B cell (primary cell): ENCODE results near the gene HOXB3. TPM values are rescaled to one million over a fixed set of nuclear protein-coding genes. Genes with fewer than 3 reads are reported as not detected.

ENCODE experiments used
- ATAC-seq: fragments of 200-7000 bp; cut with Tn5 transposase; one replicate; pipeline ENCODE4 v1.10.0; 2021; ENCODE audit warnings: low read depth, mild to moderate bottlenecking, moderate number of reproducible peaks, moderate library complexity
- CTCF ChIA-PET: fragments of 350-600 bp; sonication (Branson Sonifier 250); formaldehyde crosslinking; loops from one replicate; lab custom pipeline; 2021; ENCODE audit warnings: antibody characterized with exemption, inconsistent platforms; lab: Charles Lee
- POLR2A ChIA-PET: fragments of 350-600 bp; sonication (Branson Sonifier 250); formaldehyde crosslinking; loops from one replicate; lab custom pipeline; 2021; ENCODE audit warnings: antibody characterized with exemption; lab: Charles Lee
- DNase-seq: peaks from one replicate; pipeline ENCODE4 v3.0.0; 2013
- H2AFZ ChIP-seq: 2 replicates; pipeline ENCODE4 v1.6.1; 2012; ENCODE audit warnings: mild to moderate bottlenecking, low read depth, low read length; ENCODE audit not compliant: insufficient read depth, poor library complexity, severe bottlenecking
- H3K27ac ChIP-seq, 2 donors: 1 replicate in 1 of 2; 2 replicates in 1 of 2; pipeline ENCODE4 v1.5.1; 2012 to 2013; ENCODE audit warnings: low read length in 2 of 2, mild to moderate bottlenecking in 2 of 2, moderate library complexity in 1 of 2
- H3K27me3 ChIP-seq, 4 experiments: fragments of 200-600 bp in 1 of 4; sonication (generic) in 1 of 4; replicated peaks in 1 of 4; 1 replicate in 2 of 4; 2 replicates in 2 of 4; pipeline versions ENCODE4 v1.6.1 to v1.7.0; 2013 to 2016; ENCODE audit warnings: low read length in 3 of 4, mild to moderate bottlenecking in 2 of 4, mixed read lengths in 1 of 4, moderate library complexity in 1 of 4; ENCODE audit not compliant: insufficient read depth in 4 of 4, control insufficient read depth in 3 of 4; ENCODE audit errors: control extremely low read depth in 1 of 4
- H3K36me3 ChIP-seq, 2 experiments: replicated peaks in 1 of 2; 1 replicate in 1 of 2; 2 replicates in 1 of 2; pipeline versions ENCODE4 v1.6.1 to v1.7.1; 2013; ENCODE audit warnings: low read length in 1 of 2; ENCODE audit not compliant: insufficient read depth in 2 of 2, control insufficient read depth in 1 of 2; ENCODE audit errors: control extremely low read depth in 1 of 2, extremely low read depth in 1 of 2
- H3K4me1 ChIP-seq, 2 donors: fragments of 200-600 bp in 1 of 2; sonication (generic) in 1 of 2; 1 replicate in 1 of 2; 2 replicates in 1 of 2; pipeline versions ENCODE4 v1.5.1 to v1.6.1; 2013 to 2017; ENCODE audit warnings: low read length in 2 of 2; ENCODE audit not compliant: control insufficient read depth in 2 of 2, insufficient read depth in 2 of 2
- H3K4me2 ChIP-seq: replicated peaks from 2 replicates; pipeline ENCODE3; 2012; ENCODE audit warnings: mild to moderate bottlenecking, low read depth, low read length; ENCODE audit not compliant: poor library complexity, severe bottlenecking
- H3K4me3 ChIP-seq, 5 experiments: fragments of 200-600 bp in 1 of 5; sonication (generic) in 1 of 5; 1 replicate in 3 of 5; 2 replicates in 2 of 5; pipeline versions ENCODE4 v1.5.1 to v1.7.0; 2011 to 2016; ENCODE audit warnings: low read length in 4 of 5, mild to moderate bottlenecking in 4 of 5, low read depth in 2 of 5, control low read depth in 1 of 5, moderate library complexity in 1 of 5; ENCODE audit not compliant: insufficient read depth in 1 of 5; ENCODE audit errors: control extremely low read depth in 1 of 5, extremely low read depth in 1 of 5
- H3K79me2 ChIP-seq: fragments of 200-600 bp; sonication (generic); one replicate; pipeline ENCODE4 v1.6.0; 2016; ENCODE audit warnings: low read length; ENCODE audit not compliant: control insufficient read depth, insufficient read depth
- H3K9ac ChIP-seq: fragments of 200-600 bp; sonication (generic); 2 replicates; pipeline ENCODE4 v1.6.1; 2017; ENCODE audit warnings: mild to moderate bottlenecking, low read length, moderate library complexity
- H3K9me3 ChIP-seq, 3 donors: one replicate each; pipeline versions ENCODE4 v1.6.1 to v1.7.1; 2013; ENCODE audit warnings: low read length in 2 of 3; ENCODE audit not compliant: control insufficient read depth in 2 of 3, insufficient read depth in 1 of 3; ENCODE audit errors: control extremely low read depth in 1 of 3
- H4K20me1 ChIP-seq: 2 replicates; pipeline ENCODE4 v1.6.0; 2012; ENCODE audit warnings: mild to moderate bottlenecking, low read length; ENCODE audit not compliant: insufficient read depth, control insufficient read depth, poor library complexity, severe bottlenecking
- H3K27ac Mint-ChIP-seq: one replicate; pipeline ENCODE4 v1.8.0; 2021; ENCODE audit warnings: mixed read lengths
- H3K27me3 Mint-ChIP-seq: one replicate; pipeline ENCODE4 v1.8.0; 2021; ENCODE audit warnings: mixed read lengths
- H3K4me1 Mint-ChIP-seq: one replicate; pipeline ENCODE4 v1.8.0; 2021; ENCODE audit warnings: mixed read lengths
- H3K4me3 Mint-ChIP-seq: one replicate; pipeline ENCODE4 v1.8.0; 2021; ENCODE audit warnings: mixed read lengths
- H3K9me3 Mint-ChIP-seq: one replicate; pipeline ENCODE4 v1.8.0; 2022; ENCODE audit warnings: mixed read lengths; ENCODE audit not compliant: insufficient read depth
- CTCF ChIP-seq: fragments of 200-600 bp; IDR thresholded peaks from one replicate; pipeline ENCODE4 v1.8.0; 2022; ENCODE audit warnings: antibody characterized with exemption, mild to moderate bottlenecking
- EZH2 ChIP-seq: IDR thresholded peaks from 2 replicates; pipeline ENCODE4 v1.6.1; 2012; ENCODE audit warnings: borderline replicate concordance, low read depth, mild to moderate bottlenecking, moderate library complexity, low read length; ENCODE audit not compliant: insufficient read depth, poor library complexity, severe bottlenecking
- WGBS: methylation state at CpG from one replicate; pipeline ENCODE4 v1.1.5; 2013; ENCODE audit warnings: missing lambda C conversion rate; ENCODE audit not compliant: insufficient coverage; 5-methylcytosine and 5-hydroxymethylcytosine counted together
- intact Hi-C: fragments of 100-400 bp; cut with micrococcal nuclease; formaldehyde crosslinking; loops from one replicate; pipeline ENCODE4 v1.10.0; 2022
- polyA plus RNA-seq: library from polyadenylated mRNA; depleted of rRNA; stranded (reverse); fragments of >200 nt; gene quantifications from 2 replicates; pipeline ENCODE4 v1.2.3, GENCODE V29; 2012
- total RNA-seq, 2 donors: library from RNA; stranded (reverse); fragments of 120-200 nt in 1 of 2; gene quantifications; 1 replicate in 1 of 2; 2 replicates in 1 of 2; pipeline versions ENCODE4 v1.2.3 to v1.2.4, GENCODE V29; 2013 to 2022

The HOXB3 gene
- total and polyA plus RNA-seq, 2 donors (not counting 1 experiment from before 2014, with no cell fraction given) = 3.0 to 4.0 TPM

GRCh38 chr17:48593840-48594537 is 3.9 kb upstream of the HOXB3 start:
- Histone ChIP-seq H3K4me2 (peak overlapping the region; percentile 80), H4K20me1 (peaks cover 8% of the 10 kb centered on the region), H3K9ac (peak overlapping the region; percentile 50), H3K27me3 (peaks cover 0 to 99% (median 80%) of the 10 kb centered on the region in 4 experiments), H2AFZ (peak overlapping the region; percentile 14), H3K79me2 (no peaks in the 10 kb centered on the region), H3K36me3 (no peaks in the 10 kb centered on the region), H3K27ac (no peak overlapping the region), H3K4me1 (peaks cover 61 to 70% of the 10 kb centered on the region in 2 donors), H3K4me3 (peak overlapping the region in 2 of 5 experiments; percentile 21 to 44), H3K9me3 (peaks cover 0 to 21% (median 0%) of the 10 kb centered on the region in 3 donors)
- Mint-ChIP-seq H3K9me3 (no peaks in the 10 kb centered on the region), H3K27ac (no peak overlapping the region), H3K27me3 (peaks cover 90% of the 10 kb centered on the region), H3K4me3 (peak overlapping the region; percentile 83), H3K4me1 (peaks cover 58% of the 10 kb centered on the region)
- intact Hi-C loops = loop anchor here (1.0 to 2.0 kb wide), 3 partner anchors 15 to 286 kb away; partner anchors contain the start of gene HOXB4
- ATAC-seq (peak; percentile 68), DNase-seq (peak; percentile 87)
- TF ChIP-seq EZH2 (no peak), CTCF (peak; percentile 89)
- WGBS = 20% methylated on average over 31 of the region's 37 CpGs
- CTCF ChIA-PET = interaction anchor here (1.0 to 5.6 kb wide), 17 partner anchors 15 to 500 kb away, joined by 3 to 68 read pairs (median 4); no protein-coding TSS in a partner anchor
- POLR2A ChIA-PET = no interaction called here
